ENCODE data around the gene CBY1.

CBY1 gene

DNA sequence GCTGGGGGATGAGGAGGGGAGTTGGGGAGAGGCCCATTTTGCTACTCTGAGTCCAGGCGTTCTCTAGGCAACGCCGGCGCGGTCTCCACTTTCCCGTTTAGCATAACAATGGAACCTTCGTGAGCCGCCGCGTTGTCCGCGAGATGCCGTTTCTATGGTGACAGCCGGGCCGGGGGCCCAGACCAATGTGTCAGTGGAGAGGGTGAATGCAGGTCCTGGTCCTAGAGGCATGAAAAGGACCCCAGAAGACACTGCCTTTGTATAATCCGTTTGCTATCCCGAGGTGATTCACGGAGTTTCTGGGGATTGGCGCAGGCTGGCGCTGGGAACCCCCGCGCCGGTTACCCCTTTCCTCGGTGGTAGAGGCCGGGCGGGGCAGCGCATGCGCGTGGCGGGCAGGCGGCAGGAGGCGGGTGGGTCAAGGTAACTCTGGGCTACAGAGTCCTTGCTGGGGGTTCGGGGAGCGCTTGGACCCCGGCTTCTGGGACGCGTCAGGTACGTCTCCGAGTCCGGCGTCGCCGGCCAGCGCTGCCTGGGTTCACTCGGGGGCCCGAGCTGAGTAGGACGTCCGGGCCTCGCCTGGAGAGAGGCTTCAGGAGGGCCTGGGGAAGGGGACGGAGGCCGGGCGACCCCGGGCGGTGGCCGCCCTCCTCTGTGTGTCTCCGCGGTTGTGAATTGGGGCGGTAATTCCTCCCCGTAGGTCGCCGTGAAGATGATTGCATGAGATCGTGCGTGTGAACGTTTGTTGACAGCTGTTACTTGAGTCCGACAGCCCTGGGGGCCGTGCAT, at the start of gene CBY1, which contains the start of gene FAM227A:
Gene CBY1, plus strand, starts transcription at position 383 of the 789 bp plus-strand sequence. CDS start 11,417 bp downstream, outside the sequence.
Gene FAM227A, minus strand, starts transcription at position 137 of the 789 bp plus-strand sequence. CDS start 6,224 bp downstream, outside the sequence.
- peak; percentile 92 for DNase-seq

DNA sequence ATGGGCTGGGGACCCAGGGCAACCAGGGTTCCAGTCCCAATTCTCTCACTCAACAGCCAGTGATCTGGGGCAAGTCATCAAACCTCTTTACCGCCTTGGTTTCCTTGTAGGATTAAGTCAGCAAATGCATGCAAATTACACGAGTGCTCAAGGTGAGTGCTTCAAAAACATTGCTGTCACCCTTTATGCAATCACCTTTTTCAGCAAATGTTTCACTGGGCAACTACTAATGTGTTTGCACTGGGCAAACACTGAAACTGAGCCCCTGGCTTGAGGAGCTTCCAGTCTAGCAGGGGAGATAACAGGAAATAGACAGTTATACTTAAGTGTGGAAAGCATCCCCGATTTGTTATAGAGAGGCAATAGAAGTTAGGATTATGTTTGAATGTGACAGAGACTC, 48.8 kb upstream of the CBY1 start:
- Histone ChIP-seq H3K4me3 (ENCODE audit: low read length) (no peak overlapping the region), H3K4me1 (ENCODE audit: low read length) (no peaks in the 10 kb centered on the region), H2AFZ (ENCODE audit: low read length) (no peak overlapping the region), H3K27me3 (replicated peaks; ENCODE audit: insufficient read depth, low read length) (no peaks in the 10 kb centered on the region), H3K36me3 (replicated peaks; ENCODE audit: insufficient read depth, low read length) (no peaks in the 10 kb centered on the region), H3K4me2 (ENCODE audit: low read depth, low read length) (no peak overlapping the region), H3K9ac (ENCODE audit: low read length) (no peak overlapping the region), H3K9me3 (replicated peaks; ENCODE audit: insufficient read depth, low read length) (no peaks in the 10 kb centered on the region), H3K27ac (ENCODE audit: low read length) (no peak overlapping the region), H3K9me2 (replicated peaks; ENCODE audit: insufficient read depth, low read length) (no peaks in the 10 kb centered on the region), H3K79me2 (ENCODE audit: low read length) (no peaks in the 10 kb centered on the region), H4K20me1 (ENCODE audit: insufficient read depth, low read length) (no peaks in the 10 kb centered on the region), H3F3A (ENCODE audit: insufficient read depth, low read length) (no peaks in the 10 kb centered on the region)
- DNase-seq: no peak
- TF ChIP-seq EZH2 (optimal IDR thresholded peaks at IDR 0.05; ENCODE audit: low read depth, low read length) (no peak), EZH2phosphoT487 (IDR thresholded peaks at IDR 0.05; ENCODE audit: low read length) (no peak)
- TF ChIP-seq, protein P1, sequence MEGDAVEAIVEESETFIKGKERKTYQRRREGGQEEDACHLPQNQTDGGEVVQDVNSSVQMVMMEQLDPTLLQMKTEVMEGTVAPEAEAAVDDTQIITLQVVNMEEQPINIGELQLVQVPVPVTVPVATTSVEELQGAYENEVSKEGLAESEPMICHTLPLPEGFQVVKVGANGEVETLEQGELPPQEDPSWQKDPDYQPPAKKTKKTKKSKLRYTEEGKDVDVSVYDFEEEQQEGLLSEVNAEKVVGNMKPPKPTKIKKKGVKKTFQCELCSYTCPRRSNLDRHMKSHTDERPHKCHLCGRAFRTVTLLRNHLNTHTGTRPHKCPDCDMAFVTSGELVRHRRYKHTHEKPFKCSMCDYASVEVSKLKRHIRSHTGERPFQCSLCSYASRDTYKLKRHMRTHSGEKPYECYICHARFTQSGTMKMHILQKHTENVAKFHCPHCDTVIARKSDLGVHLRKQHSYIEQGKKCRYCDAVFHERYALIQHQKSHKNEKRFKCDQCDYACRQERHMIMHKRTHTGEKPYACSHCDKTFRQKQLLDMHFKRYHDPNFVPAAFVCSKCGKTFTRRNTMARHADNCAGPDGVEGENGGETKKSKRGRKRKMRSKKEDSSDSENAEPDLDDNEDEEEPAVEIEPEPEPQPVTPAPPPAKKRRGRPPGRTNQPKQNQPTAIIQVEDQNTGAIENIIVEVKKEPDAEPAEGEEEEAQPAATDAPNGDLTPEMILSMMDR (IDR thresholded peaks at IDR 0.05; ENCODE audit: low read length): no peak

More for the DNA sequence above, at the start of gene CBY1, which contains the start of gene FAM227A:
- no peaks in the 10 kb centered on the region for H3K27me3 ChIP-seq (replicated peaks; ENCODE audit: insufficient read depth, low read length)
- peak within 1 kb of the TSS; percentile 92 for H2AFZ ChIP-seq (ENCODE audit: low read length)
- H3K36me3 ChIP-seq (replicated peaks; ENCODE audit: insufficient read depth, low read length): no peaks in the 10 kb centered on the region
- TF ChIP-seq, protein P1 (IDR thresholded peaks at IDR 0.05; ENCODE audit: low read length): no peak
- TF ChIP-seq EZH2 (optimal IDR thresholded peaks at IDR 0.05; ENCODE audit: low read depth, low read length) (no peak), EZH2phosphoT487 (IDR thresholded peaks at IDR 0.05; ENCODE audit: low read length) (no peak)
- H3K9me2 ChIP-seq (replicated peaks; ENCODE audit: insufficient read depth, low read length): no peaks in the 10 kb centered on the region
- H3K4me2 ChIP-seq (ENCODE audit: low read depth, low read length): peak within 1 kb of the TSS; percentile 99
- peaks cover 11% of the 10 kb centered on the region; the same call in 1 of the 2 replicates for H3F3A ChIP-seq (ENCODE audit: insufficient read depth, low read length)
- H3K9me3 ChIP-seq (replicated peaks; ENCODE audit: insufficient read depth, low read length): no peaks in the 10 kb centered on the region
- peaks cover 9% of the 10 kb centered on the region for H3K4me1 ChIP-seq (ENCODE audit: low read length)
- H3K4me3 ChIP-seq (ENCODE audit: low read length): peak within 1 kb of the TSS; percentile 98
- no peaks in the 10 kb centered on the region for H4K20me1 ChIP-seq (ENCODE audit: insufficient read depth, low read length)
- H3K27ac ChIP-seq (ENCODE audit: low read length): peak within 1 kb of the TSS; percentile 87
- peak within 1 kb of the TSS; percentile 99 for H3K9ac ChIP-seq (ENCODE audit: low read length)
- H3K79me2 ChIP-seq (ENCODE audit: low read length): peaks cover 12% of the 10 kb centered on the region

DNA sequence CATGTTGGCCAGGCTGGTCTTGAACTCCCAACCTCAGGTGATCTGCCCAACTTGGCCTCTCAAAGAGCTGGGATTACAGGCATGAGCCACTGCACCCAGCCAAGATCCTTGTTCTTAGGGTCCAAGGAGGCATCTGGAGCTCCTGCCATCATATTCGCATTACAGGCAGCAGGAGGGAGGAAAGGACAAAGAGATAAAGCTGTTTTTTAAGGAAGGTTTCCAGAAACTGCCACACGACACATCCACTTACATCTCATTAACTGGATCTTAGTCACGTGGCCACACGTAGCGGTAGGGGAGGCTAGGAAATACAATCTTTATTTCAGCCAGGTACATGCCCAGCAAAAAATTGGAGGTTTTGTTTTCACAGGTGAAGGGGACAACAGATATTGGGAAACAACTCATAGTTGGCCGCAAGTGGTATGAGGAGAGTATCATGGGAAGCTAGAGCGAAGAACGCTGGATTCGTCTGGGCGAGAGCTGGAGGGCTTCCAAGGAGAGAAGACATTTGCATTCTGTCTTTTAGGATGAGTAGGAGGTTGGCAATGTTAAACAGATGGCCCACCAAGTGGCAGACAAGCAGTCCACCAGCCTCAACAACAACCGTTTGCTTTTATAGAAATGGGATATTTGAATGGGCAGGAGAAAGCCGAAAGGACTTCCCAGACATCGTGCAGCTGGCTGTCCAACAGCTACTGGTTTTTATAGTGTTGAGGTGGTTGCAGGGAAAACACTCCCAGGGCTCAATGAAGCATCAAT, 47.3 kb upstream of the CBY1 start:
- Histone ChIP-seq H3K79me2 (ENCODE audit: low read length) (no peaks in the 10 kb centered on the region), H3K9ac (ENCODE audit: low read length) (no peak overlapping the region), H3K4me1 (ENCODE audit: low read length) (no peaks in the 10 kb centered on the region), H4K20me1 (ENCODE audit: insufficient read depth, low read length) (no peaks in the 10 kb centered on the region), H3K27me3 (replicated peaks; ENCODE audit: insufficient read depth, low read length) (no peaks in the 10 kb centered on the region), H3K4me2 (ENCODE audit: low read depth, low read length) (no peak overlapping the region), H2AFZ (ENCODE audit: low read length) (no peak overlapping the region), H3K27ac (ENCODE audit: low read length) (no peak overlapping the region), H3K36me3 (replicated peaks; ENCODE audit: insufficient read depth, low read length) (no peaks in the 10 kb centered on the region), H3K9me2 (replicated peaks; ENCODE audit: insufficient read depth, low read length) (no peaks in the 10 kb centered on the region), H3K9me3 (replicated peaks; ENCODE audit: insufficient read depth, low read length) (no peaks in the 10 kb centered on the region), H3F3A (ENCODE audit: insufficient read depth, low read length) (no peaks in the 10 kb centered on the region), H3K4me3 (ENCODE audit: low read length) (no peak overlapping the region)
- TF ChIP-seq, protein P1 (IDR thresholded peaks at IDR 0.05; ENCODE audit: low read length): no peak
- TF ChIP-seq EZH2phosphoT487 (IDR thresholded peaks at IDR 0.05; ENCODE audit: low read length) (no peak), EZH2 (optimal IDR thresholded peaks at IDR 0.05; ENCODE audit: low read depth, low read length) (no peak)
- DNase-seq: no peak

All from MM.1S (cell line).